Measurements from ENCODE around the gene MOSMO. TPM values are rescaled to one million over a fixed set of nuclear protein-coding genes. Genes with fewer than 3 reads are reported as not detected.
"Not testable (repeated sequence)": the region's sequence is repeated elsewhere in the genome, so short reads cannot be mapped to it uniquely, and the experiment has no call there.

The MOSMO gene
- total and polyA plus RNA-seq, 5 donors from 2014 or later: 3.9 to 13.1 (median 4.2) TPM

DNA sequence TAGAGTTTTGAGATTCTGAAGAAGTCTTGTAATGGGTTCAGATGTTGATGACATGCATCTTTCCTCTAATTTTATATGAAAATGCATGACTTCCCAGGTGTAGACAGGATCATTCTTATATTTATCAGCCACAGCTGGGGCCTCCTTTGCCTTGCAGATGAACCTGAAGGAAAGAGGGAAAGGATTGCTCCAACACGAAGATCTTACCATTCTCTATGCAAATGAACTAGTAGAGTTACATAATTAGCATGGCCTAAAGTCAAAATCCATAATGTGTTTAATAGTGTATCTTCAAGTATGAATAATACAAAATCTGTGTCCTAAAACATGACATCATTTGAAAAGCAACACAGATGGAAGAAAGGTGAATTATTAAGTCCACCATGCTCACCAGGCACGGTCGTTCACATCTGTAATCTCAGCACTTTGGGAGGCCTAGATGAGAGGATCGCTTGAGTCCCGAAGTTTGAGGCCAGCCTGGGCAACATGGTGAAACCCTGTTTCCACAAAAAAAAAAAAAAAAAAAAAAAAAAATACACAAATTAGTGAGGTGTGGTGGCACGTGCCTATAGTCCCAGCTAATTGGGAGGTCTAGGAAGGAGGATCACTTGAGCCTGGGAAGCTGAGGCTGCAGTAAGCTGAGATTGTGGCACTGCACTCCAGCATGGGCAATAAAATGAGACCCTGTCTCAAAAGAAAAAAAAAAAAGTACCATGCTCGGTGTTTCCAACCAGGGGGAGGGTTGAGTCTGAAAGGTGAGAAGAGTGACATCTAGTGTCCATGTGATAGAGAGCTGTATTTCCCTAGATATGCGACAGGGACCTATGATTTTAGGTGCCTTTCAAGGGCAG, 90.7 kb downstream of the MOSMO start:
- no peak overlapping the region for H3K27ac ChIP-seq (ENCODE audit: insufficient read depth, low read length, poor library complexity, severe bottlenecking)
- no peak overlapping the region for H3K27ac Mint-ChIP-seq
- no peaks in the 10 kb centered on the region for H3K36me3 Mint-ChIP-seq
- ATAC-seq (ENCODE audit: low read depth in 2 of 2) (peak; percentile 58 to 71), DNase-seq (peak in 2 of 3 donors; percentile 49 to 65)
- H3K4me1 ChIP-seq (ENCODE audit: control insufficient read depth, insufficient read depth, low read length, poor library complexity, severe bottlenecking): no peaks in the 10 kb centered on the region
- no peaks in the 10 kb centered on the region for H3K36me3 ChIP-seq (ENCODE audit: control insufficient read depth, insufficient read depth, low read length)
- peak overlapping the region in 1 of 4 donors; percentile 41 for H3K4me3 Mint-ChIP-seq
- H3K4me1 Mint-ChIP-seq: peaks cover 0 to 4% (median 1%) of the 10 kb centered on the region in 4 donors
- H3K27me3 ChIP-seq (ENCODE audit: control insufficient read depth, insufficient read depth, low read length): peaks cover 9% of the 10 kb centered on the region
- no peaks in the 10 kb centered on the region for H3K9me3 ChIP-seq (ENCODE audit: control insufficient read depth in 2 of 2, low read length in 2 of 2)
- peaks cover 25% of the 10 kb centered on the region for H3K27me3 Mint-ChIP-seq
- no peak overlapping the region for H3K4me3 ChIP-seq (ENCODE audit: low read depth, low read length)
- no peaks in the 10 kb centered on the region for H3K9me3 Mint-ChIP-seq

DNA sequence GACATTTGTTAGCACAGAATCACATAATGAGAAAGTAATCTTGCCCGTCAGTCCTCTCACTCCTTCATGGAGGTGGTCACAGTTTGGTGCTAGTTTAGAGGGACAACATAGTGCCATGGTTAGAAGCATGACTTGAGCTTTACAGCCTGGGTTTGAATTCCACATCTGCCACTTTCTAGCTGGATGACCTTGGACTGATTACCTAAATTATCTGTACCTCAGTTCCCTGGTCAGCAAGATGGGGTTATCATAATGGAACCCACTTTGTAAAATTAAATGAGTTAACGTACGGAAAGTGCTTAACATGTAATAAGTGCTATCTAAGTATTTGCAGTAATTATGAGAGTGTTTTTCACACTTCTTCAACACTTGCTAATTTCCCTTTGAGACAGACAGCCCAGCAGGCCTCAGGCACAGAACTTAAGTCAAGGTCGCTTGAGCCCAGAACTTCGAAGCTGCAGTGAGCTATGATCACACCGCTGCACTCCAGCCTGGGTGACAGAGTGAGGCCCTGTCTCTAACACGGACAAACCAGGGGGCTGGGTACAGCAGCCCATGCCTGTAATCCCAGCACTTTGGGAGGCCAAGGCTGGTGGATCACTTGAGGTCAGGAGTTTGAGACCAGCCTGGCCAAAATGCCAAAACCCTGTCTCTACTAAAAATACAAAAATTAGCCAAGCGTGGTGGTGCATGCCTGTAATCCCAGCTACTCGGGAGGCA, 91.5 kb downstream of the MOSMO start:
- H3K4me3 Mint-ChIP-seq: no peak overlapping the region
- H3K27ac Mint-ChIP-seq: no peak overlapping the region
- Histone ChIP-seq H3K27ac (ENCODE audit: insufficient read depth, low read length, poor library complexity, severe bottlenecking) (no peak overlapping the region), H3K4me3 (ENCODE audit: low read depth, low read length) (no peak overlapping the region), H3K27me3 (ENCODE audit: control insufficient read depth, insufficient read depth, low read length) (peaks cover 9% of the 10 kb centered on the region), H3K36me3 (ENCODE audit: control insufficient read depth, insufficient read depth, low read length) (no peaks in the 10 kb centered on the region), H3K4me1 (ENCODE audit: control insufficient read depth, insufficient read depth, low read length, poor library complexity, severe bottlenecking) (no peaks in the 10 kb centered on the region), H3K9me3 (ENCODE audit: control insufficient read depth in 2 of 2, low read length in 2 of 2) (no peaks in the 10 kb centered on the region)
- no peak for ATAC-seq (ENCODE audit: low read depth in 2 of 2)
- H3K36me3 Mint-ChIP-seq: no peaks in the 10 kb centered on the region
- peaks cover 25% of the 10 kb centered on the region for H3K27me3 Mint-ChIP-seq
- H3K9me3 Mint-ChIP-seq: no peaks in the 10 kb centered on the region
- no peak for DNase-seq
- peaks cover 0 to 4% (median 1%) of the 10 kb centered on the region in 4 donors for H3K4me1 Mint-ChIP-seq

GRCh38 chr16:22103441-22103840, 95.5 kb downstream of the MOSMO start:
- no peaks in the 10 kb centered on the region for H3K9me3 Mint-ChIP-seq
- peaks cover 5% of the 10 kb centered on the region for H3K36me3 Mint-ChIP-seq
- DNase-seq: no peak
- Histone ChIP-seq H3K27me3 (ENCODE audit: control insufficient read depth, insufficient read depth, low read length) (no peaks in the 10 kb centered on the region), H3K9me3 (ENCODE audit: control insufficient read depth in 2 of 2, low read length in 2 of 2) (no peaks in the 10 kb centered on the region), H3K36me3 (ENCODE audit: control insufficient read depth, insufficient read depth, low read length) (no peaks in the 10 kb centered on the region), H3K4me3 (ENCODE audit: low read depth, low read length) (no peak overlapping the region), H3K27ac (ENCODE audit: insufficient read depth, low read length, poor library complexity, severe bottlenecking) (no peak overlapping the region), H3K4me1 (ENCODE audit: control insufficient read depth, insufficient read depth, low read length, poor library complexity, severe bottlenecking) (no peaks in the 10 kb centered on the region)
- H3K4me3 Mint-ChIP-seq: no peak overlapping the region
- peaks cover 0 to 4% (median 1%) of the 10 kb centered on the region in 4 donors for H3K4me1 Mint-ChIP-seq
- no peak for ATAC-seq (ENCODE audit: low read depth in 2 of 2)
- peaks cover 16% of the 10 kb centered on the region for H3K27me3 Mint-ChIP-seq
- no peak overlapping the region for H3K27ac Mint-ChIP-seq

DNA sequence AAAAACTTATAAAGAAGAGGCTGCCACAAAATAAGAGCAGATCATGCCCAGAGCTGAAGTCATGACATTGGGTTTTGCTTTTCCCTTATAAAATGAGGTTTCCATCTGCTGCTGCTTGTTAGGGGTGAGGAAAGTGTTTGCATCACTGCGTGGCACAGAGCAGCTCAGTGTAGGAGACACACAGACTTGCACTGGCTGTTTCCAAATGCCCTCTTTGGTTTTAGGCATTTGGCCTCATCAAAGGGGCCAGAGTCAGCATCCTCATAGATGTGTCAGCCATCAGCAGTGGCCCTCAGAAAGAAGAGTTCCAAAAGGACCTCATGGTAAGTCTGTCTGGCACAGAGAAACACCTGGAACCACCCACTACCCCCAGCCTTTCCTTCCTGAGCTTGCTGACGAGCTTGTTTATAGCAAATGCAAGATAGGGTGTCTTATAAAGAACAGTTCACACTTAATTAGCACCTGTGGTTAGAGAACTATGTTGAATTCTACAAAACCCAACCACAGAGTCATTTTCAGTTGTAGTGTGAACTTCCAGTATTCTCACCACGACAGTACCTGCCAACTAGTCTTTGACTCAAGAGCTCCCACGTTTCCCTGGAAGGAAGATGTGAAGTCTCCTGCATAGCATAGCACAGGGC, 101.5 kb downstream of the MOSMO start:
- no peaks in the 10 kb centered on the region for H3K36me3 ChIP-seq (ENCODE audit: control insufficient read depth, insufficient read depth, low read length)
- Mint-ChIP-seq H3K36me3 (peaks cover 5% of the 10 kb centered on the region), H3K4me1 (peaks cover 0 to 5% (median 0%) of the 10 kb centered on the region in 4 donors), H3K27ac (no peak overlapping the region), H3K27me3 (peaks cover 20% of the 10 kb centered on the region), H3K9me3 (no peaks in the 10 kb centered on the region), H3K4me3 (no peak overlapping the region)
- ATAC-seq (ENCODE audit: low read depth in 2 of 2) (no peak), DNase-seq (peak in 1 of 3 donors; percentile 3)
- H3K27me3 ChIP-seq (ENCODE audit: control insufficient read depth, insufficient read depth, low read length): no peaks in the 10 kb centered on the region
- H3K4me1 ChIP-seq (ENCODE audit: control insufficient read depth, insufficient read depth, low read length, poor library complexity, severe bottlenecking): no peaks in the 10 kb centered on the region
- no peak overlapping the region for H3K27ac ChIP-seq (ENCODE audit: insufficient read depth, low read length, poor library complexity, severe bottlenecking)
- no peaks in the 10 kb centered on the region for H3K9me3 ChIP-seq (ENCODE audit: control insufficient read depth in 2 of 2, low read length in 2 of 2)
- H3K4me3 ChIP-seq (ENCODE audit: low read depth, low read length): no peak overlapping the region

DNA sequence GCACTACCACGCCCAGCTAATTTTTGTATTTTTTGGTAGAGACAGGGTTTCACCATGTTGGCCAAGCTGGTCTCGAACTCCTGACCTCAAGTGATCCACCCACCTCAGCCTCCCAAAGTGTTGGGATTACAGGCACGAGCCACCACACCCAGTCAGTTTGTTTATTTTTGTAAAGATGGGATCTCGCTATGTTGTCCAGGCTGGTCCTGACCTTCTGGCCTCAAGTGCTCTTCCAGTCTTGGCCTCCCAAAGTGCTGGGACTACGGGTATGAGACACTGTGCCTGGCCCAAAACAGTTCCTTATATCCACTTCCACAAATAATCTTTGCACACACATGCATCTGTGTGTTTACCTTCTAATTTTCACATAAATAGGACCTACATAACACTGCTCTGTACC, 103.7 kb downstream of the MOSMO start:
- not testable (repeated sequence) for H3K4me1 Mint-ChIP-seq; DNase-seq; H3K4me3 ChIP-seq (ENCODE audit: low read depth, low read length); H3K27ac Mint-ChIP-seq; H3K36me3 ChIP-seq (ENCODE audit: control insufficient read depth, insufficient read depth, low read length); H3K27me3 ChIP-seq (ENCODE audit: control insufficient read depth, insufficient read depth, low read length); H3K4me3 Mint-ChIP-seq; H3K4me1 ChIP-seq (ENCODE audit: control insufficient read depth, insufficient read depth, low read length, poor library complexity, severe bottlenecking); H3K36me3 Mint-ChIP-seq; H3K9me3 Mint-ChIP-seq; H3K27ac ChIP-seq (ENCODE audit: insufficient read depth, low read length, poor library complexity, severe bottlenecking); H3K9me3 ChIP-seq (ENCODE audit: control insufficient read depth in 2 of 2, low read length in 2 of 2); ATAC-seq (ENCODE audit: low read depth in 2 of 2)
- peaks cover 19% of the 10 kb centered on the region for H3K27me3 Mint-ChIP-seq

DNA sequence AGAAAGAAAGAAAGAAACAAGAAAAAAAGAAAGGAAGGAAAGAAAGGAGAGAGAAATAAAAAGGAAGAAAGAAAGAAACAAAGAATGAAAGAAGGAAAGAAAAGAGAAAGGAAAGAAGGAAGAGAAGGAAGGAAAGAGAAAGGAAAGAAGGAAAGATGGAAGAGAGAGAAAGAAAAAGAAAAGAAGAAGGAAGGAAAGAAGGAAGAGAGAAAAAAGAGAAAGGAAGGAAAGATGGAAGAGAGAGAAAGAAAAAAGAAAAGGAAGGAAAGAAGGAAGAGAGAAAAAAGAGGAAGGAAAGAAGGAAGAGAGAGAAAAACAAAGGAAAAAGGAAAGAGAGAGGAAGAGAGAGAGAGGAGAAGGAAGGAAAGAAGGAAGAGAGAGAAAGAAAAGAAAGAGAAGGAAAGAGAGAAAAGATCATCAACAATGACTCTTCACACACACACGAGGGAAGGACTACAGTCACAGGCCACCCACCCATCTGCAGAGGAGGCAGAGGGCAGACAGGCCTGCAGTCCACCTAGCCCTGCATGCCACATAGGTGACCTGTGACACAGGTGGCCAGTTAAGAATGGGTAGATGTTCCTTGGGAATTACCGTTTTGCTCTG, 108.3 kb downstream of the MOSMO start:
- DNase-seq: no peak
- Histone ChIP-seq H3K36me3 (ENCODE audit: control insufficient read depth, insufficient read depth, low read length) (no peaks in the 10 kb centered on the region), H3K27ac (ENCODE audit: insufficient read depth, low read length, poor library complexity, severe bottlenecking) (no peak overlapping the region), H3K4me3 (ENCODE audit: low read depth, low read length) (no peak overlapping the region), H3K4me1 (ENCODE audit: control insufficient read depth, insufficient read depth, low read length, poor library complexity, severe bottlenecking) (no peaks in the 10 kb centered on the region), H3K27me3 (ENCODE audit: control insufficient read depth, insufficient read depth, low read length) (no peaks in the 10 kb centered on the region), H3K9me3 (ENCODE audit: control insufficient read depth in 2 of 2, low read length in 2 of 2) (no peaks in the 10 kb centered on the region)
- H3K9me3 Mint-ChIP-seq: peaks cover 0 to 2% (median 0%) of the 10 kb centered on the region in 7 donors
- H3K27me3 Mint-ChIP-seq: peaks cover 11% of the 10 kb centered on the region
- no peak overlapping the region for H3K4me3 Mint-ChIP-seq
- H3K27ac Mint-ChIP-seq: no peak overlapping the region
- H3K4me1 Mint-ChIP-seq: no peaks in the 10 kb centered on the region
- H3K36me3 Mint-ChIP-seq: no peaks in the 10 kb centered on the region
- ATAC-seq (ENCODE audit: low read depth in 2 of 2): no peak

DNA sequence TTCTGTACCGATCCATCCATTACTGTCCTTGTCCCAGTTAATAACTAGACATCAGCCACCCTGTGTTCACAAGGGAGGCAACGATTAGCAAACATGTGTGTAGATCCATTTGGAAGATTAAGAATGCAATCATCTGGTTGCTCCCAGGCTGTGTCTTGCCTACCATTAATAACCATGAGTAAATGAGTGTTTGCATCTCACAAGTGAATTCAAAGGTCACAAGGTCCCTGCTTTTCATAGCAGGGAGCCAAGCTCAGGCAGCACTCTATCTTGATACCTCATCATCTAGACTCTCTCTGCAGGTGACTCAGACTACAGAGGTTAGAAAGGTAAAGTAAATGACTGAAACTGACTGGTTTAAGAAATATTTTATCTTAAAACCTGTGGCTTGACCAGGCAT, 109.7 kb downstream of the MOSMO start:
- Histone ChIP-seq H3K4me3 (ENCODE audit: low read depth, low read length) (no peak overlapping the region), H3K4me1 (ENCODE audit: control insufficient read depth, insufficient read depth, low read length, poor library complexity, severe bottlenecking) (no peaks in the 10 kb centered on the region), H3K27me3 (ENCODE audit: control insufficient read depth, insufficient read depth, low read length) (no peaks in the 10 kb centered on the region), H3K9me3 (ENCODE audit: control insufficient read depth in 2 of 2, low read length in 2 of 2) (no peaks in the 10 kb centered on the region), H3K27ac (ENCODE audit: insufficient read depth, low read length, poor library complexity, severe bottlenecking) (no peak overlapping the region), H3K36me3 (ENCODE audit: control insufficient read depth, insufficient read depth, low read length) (no peaks in the 10 kb centered on the region)
- DNase-seq (no peak), ATAC-seq (ENCODE audit: low read depth in 2 of 2) (no peak)
- Mint-ChIP-seq H3K36me3 (no peaks in the 10 kb centered on the region), H3K4me3 (no peak overlapping the region), H3K9me3 (peaks cover 0 to 2% (median 0%) of the 10 kb centered on the region in 7 donors), H3K27me3 (peaks cover 11% of the 10 kb centered on the region), H3K27ac (no peak overlapping the region), H3K4me1 (no peaks in the 10 kb centered on the region)
